A375 (cell line): ENCODE data around the gene KCNA3. TPM values are rescaled to one million over a fixed set of nuclear protein-coding genes. Genes with fewer than 3 reads are reported as not detected.

Experiments
- total RNA-seq: library from RNA; depleted of rRNA; stranded (reverse); fragments of >200 nt; shearing (Covaris generic); gene quantifications from 2 replicates; pipeline ENCODE4 v1.2.3, GENCODE V29; 2014; rRNA removed

Gene KCNA3
- total RNA-seq = not detected in 2 replicates

DNA sequence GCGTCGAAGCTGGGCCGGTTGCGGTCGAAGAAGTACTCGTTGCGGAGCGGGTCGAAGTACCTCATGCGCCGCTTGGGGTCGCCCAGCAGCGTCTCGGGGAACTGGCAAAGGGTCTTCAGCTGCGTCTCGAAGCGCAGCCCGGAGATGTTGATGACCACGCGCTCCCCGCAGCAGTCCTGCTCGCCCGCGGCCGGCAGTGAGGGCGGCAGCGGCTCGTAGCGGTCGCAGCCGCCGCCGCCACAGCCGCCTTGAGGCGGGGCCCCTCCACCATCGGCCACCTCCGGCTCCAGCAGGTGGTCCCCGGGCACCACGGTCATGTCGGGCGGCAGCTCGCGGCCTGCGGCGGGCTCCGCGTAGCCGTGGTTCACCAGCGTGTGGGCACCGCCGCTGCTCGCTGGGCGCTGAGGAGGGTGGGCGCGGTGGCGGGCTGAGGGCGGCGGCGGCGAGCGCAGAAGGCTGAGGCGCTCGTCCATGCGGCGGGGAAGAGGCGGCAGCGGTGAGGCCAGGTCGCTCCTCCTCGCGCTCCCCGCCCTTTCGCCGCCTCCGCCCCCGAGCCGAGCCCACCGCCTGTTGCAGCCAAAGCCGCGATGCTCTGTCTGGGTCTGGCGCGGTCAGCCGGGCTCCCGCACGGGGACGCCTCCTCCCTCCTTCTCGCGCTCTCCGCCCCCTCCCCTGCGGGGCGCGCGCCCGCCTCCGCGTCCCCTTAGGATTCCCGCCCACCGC lies at the start of gene KCNA3:
Gene KCNA3 (minus strand): TSS at position 604 of the 723 bp plus-strand sequence. CDS start 131 bp downstream, at position 473.

Other genes starting within 250 kb of the KCNA3 start
- not detected in 2 replicates for gene PROK1, start 223.8 kb downstream of the KCNA3 start, total RNA-seq
- not detected in 2 replicates for gene KCNA10, start 155.8 kb downstream of the KCNA3 start, total RNA-seq
- gene KCNA2, start 68.6 kb downstream of the KCNA3 start, total RNA-seq = 0.03 and 0.41 TPM in 2 replicates
- not detected in 2 replicates for gene CD53, start 198.2 kb upstream of the KCNA3 start, total RNA-seq